Astrocyte (in vitro differentiated cells and primary cell): ENCODE measurements around the gene INPP4B.

Experiments used
- EZH2 ChIP-seq: IDR thresholded peaks from 2 replicates; pipeline ENCODE4 v1.6.1; 2012; ENCODE audit warnings: mild to moderate bottlenecking, low read length, inconsistent platforms; ENCODE audit not compliant: insufficient read depth
- TF ChIP-seq, protein P1 (sequence below): IDR thresholded peaks from 2 replicates; pipeline ENCODE4 v1.5.1; 2011; ENCODE audit warnings: low read depth, mild to moderate bottlenecking, inconsistent platforms, low read length, moderate library complexity; ENCODE audit not compliant: insufficient read depth

DNA sequence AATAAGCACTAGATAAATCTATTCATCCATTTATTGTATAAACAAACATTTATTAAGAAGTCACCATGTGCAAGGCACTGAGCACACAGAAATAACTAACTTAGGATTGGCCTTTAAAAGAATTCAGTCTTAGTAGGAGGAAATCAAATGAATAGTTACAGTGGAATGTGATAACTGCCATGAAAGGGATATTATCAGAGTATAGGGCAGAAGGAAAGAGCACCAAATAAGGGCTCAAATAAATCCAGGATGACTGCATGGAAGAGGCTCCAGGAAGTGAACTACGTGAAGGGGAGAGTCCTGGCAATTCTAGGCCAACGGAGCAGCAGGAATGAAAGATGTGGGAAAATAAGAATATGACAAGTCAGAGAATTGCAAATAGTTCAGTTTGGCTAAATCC lies 406.0 kb downstream of the INPP4B start:
- TF ChIP-seq, protein P1, sequence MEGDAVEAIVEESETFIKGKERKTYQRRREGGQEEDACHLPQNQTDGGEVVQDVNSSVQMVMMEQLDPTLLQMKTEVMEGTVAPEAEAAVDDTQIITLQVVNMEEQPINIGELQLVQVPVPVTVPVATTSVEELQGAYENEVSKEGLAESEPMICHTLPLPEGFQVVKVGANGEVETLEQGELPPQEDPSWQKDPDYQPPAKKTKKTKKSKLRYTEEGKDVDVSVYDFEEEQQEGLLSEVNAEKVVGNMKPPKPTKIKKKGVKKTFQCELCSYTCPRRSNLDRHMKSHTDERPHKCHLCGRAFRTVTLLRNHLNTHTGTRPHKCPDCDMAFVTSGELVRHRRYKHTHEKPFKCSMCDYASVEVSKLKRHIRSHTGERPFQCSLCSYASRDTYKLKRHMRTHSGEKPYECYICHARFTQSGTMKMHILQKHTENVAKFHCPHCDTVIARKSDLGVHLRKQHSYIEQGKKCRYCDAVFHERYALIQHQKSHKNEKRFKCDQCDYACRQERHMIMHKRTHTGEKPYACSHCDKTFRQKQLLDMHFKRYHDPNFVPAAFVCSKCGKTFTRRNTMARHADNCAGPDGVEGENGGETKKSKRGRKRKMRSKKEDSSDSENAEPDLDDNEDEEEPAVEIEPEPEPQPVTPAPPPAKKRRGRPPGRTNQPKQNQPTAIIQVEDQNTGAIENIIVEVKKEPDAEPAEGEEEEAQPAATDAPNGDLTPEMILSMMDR, result no peak
- TF ChIP-seq EZH2, result no peak
